ENCODE results near the gene LDHAL6B. TPM values are rescaled to one million over a fixed set of nuclear protein-coding genes. Genes with fewer than 3 reads are reported as not detected.

The LDHAL6B gene
- not detected in 2 replicates for total RNA-seq

GRCh38 chr15:59206623-59207183 lies at the start of gene LDHAL6B:
Gene LDHAL6B (plus strand): TSS chr15:59206843. CDS start chr15:59206941, 98 bp downstream.

Other genes starting within 250 kb of the LDHAL6B start
- 22.0 and 29.8 TPM in 2 replicates for gene RNF111, start 219.2 kb upstream of the LDHAL6B start, total RNA-seq
- gene CCNB2, start 101.7 kb upstream of the LDHAL6B start, total RNA-seq = 4.5 and 18.1 TPM in 2 replicates
- 152 and 256 TPM in 2 replicates for gene MYO1E, start 166.0 kb downstream of the LDHAL6B start, total RNA-seq
- gene FAM81A, start 231.3 kb downstream of the LDHAL6B start, total RNA-seq = 0.28 and 0.30 TPM in 2 replicates

Data from smooth muscle cell of the umbilical artery (primary cell).